Stimulated activated CD4-positive, alpha-beta T cell treated with anti-CD3 and anti-CD28 coated beads, TNF-alpha, amount 100 ng/mL, for 24 hours (primary cell): Measurements from ENCODE around the gene PHC2.

Experiments used
- DNase-seq, 3 experiments: peaks; one replicate each; pipeline ENCODE4 v3.0.0-alpha.2; 2020; ENCODE audit warnings: low read depth in 3 of 3

The PHC2 gene, protein sequence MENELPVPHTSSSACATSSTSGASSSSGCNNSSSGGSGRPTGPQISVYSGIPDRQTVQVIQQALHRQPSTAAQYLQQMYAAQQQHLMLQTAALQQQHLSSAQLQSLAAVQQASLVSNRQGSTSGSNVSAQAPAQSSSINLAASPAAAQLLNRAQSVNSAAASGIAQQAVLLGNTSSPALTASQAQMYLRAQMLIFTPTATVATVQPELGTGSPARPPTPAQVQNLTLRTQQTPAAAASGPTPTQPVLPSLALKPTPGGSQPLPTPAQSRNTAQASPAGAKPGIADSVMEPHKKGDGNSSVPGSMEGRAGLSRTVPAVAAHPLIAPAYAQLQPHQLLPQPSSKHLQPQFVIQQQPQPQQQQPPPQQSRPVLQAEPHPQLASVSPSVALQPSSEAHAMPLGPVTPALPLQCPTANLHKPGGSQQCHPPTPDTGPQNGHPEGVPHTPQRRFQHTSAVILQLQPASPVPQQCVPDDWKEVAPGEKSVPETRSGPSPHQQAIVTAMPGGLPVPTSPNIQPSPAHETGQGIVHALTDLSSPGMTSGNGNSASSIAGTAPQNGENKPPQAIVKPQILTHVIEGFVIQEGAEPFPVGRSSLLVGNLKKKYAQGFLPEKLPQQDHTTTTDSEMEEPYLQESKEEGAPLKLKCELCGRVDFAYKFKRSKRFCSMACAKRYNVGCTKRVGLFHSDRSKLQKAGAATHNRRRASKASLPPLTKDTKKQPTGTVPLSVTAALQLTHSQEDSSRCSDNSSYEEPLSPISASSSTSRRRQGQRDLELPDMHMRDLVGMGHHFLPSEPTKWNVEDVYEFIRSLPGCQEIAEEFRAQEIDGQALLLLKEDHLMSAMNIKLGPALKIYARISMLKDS

DNA sequence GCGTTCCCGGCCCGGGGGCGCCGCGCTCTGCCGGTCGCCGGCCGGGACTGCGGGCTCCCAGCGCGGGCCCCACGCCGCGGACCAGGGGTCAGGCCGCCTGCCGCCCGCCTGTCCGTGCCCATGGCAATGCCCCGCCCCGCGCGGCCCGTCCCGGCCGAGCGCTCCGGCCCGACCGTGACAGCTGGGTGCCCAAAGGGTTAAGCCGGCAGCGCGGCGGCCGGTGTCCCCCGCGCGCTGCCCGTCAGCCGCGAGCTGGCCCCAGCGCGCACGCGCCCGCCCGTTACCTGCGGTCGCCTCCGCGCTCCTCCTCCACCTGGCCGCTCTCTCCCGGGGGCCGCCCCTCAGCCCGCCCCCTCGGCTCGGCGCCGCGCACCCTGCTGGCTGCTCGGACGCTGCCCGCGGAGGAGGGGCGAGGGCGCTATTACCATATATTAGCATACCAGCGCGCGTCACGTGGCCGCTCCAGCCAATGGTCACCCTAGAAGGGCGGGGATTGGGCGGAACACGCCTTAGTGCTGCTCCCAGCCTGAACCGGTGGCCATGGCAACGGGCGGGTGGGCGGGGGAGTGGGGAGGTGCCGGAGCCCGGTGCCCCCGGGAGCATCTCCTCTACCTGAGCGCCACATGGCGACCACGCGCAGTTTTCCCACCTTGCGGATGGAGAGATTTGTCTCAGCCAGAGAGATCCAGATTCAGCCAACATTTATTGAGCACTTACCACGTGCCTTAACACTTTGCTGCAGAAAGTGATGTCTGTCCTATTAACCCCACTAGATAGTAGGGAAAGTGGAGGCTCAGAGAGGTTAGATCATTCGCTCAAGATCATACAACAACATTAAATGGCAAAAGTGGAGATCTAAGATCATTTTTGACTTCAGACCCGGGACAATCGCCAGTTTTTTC lies at the start of gene PHC2:
Gene PHC2, minus strand, starts transcription at position 404 of the 902 bp plus-strand sequence. CDS start 55,556 bp downstream, outside the sequence.
- DNase-seq: peak; percentile 86 to 93 (median 86)

DNA sequence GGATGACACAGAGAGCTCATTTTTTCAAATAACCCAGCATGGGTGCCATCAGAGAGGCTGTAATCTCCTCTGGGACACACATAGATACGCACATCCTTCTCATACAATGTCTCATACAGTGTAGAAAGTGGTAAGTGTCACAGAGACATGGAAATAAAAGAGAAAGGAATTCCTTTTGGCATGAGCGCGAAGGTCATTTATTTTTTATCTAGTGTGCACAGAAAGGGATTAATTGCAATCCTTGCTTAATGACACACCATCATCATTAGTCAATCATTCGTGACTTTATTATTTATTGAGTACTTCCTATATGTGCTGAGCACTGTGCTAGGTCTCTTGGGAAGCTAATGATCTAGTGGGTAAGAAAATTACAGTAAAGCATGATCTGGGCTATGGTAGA lies 46.6 kb upstream of the PHC2 start:
- DNase-seq: no peak

DNA sequence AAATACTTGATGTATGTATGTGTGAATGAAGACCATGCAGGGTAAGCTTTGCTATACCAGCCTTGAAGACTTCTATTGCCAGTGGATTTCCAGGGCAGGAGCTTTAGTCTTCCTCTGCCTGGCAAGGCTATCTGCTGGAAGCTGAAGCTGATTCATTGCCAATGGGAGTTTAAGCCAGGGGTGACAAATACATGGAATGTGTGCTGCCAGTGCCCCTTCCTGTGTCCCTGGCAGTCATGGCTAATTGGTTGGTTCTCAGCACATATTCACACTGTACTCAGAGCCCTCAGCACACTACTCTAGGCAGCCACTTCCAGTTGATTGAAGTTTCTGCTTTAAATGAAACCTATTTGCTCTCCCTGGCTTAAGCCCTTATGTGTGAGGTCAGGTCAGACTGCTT lies 43.0 kb upstream of the PHC2 start:
- DNase-seq: no peak

DNA sequence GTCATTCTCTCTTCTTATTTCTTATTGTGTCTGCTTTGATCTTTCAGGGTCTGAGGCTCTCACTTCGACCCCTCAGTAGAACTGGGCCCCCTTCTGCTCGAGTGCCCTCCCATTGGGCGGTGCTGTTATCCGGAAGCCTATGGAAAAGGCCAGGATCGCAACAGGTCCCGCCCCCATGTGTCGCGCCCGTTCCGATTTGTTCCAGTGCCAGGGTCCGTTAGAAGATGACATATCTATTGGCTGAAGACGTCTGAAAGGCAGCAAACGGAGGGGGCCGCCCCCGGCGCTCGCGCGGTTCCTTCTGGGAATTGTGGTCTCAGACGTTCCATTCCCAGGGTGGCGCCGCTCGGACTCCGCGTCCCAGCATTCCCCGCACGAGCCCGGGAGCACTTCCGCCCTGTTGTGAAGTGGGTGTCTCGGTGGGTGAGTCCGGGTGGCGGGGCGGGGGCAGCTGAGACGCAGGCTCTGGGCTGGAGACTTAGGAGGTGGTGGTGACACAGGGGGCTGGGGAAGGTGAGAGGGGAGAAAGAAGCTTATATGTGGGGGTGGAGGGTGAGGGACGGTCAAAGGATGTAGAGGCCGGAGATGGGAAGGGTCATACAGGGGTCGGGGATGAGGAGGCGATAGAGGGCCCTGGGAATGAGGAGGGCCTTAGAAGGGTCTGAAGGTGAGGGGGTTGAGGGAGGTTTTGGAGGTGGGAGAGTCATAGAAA lies 41.5 kb upstream of the PHC2 start, which contains the start of gene ZSCAN20:
Gene ZSCAN20, plus strand, starts transcription at position 377 of the 712 bp plus-strand sequence. CDS start 6,644 bp downstream, outside the sequence.
- peak; percentile 80 to 91 (median 82) for DNase-seq

DNA sequence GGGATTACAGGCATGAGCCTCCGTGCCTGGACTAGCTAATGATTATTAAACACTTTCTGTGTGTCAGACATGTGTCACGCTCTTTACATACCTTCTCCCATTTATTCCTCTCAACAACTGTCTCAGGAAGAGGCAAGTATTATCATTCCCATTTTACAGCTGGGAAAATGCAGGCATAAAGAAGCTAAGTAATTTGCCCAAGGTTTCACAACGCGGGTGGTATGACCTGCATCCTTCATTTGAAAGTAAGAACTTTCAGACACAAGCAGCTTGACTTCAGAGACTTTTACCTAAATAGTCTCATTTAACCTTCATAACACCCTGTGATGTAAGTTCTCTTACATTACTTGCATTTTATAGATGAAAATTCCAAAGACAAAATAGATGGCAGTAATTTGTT lies 40.5 kb upstream of the PHC2 start:
- no peak for DNase-seq

DNA sequence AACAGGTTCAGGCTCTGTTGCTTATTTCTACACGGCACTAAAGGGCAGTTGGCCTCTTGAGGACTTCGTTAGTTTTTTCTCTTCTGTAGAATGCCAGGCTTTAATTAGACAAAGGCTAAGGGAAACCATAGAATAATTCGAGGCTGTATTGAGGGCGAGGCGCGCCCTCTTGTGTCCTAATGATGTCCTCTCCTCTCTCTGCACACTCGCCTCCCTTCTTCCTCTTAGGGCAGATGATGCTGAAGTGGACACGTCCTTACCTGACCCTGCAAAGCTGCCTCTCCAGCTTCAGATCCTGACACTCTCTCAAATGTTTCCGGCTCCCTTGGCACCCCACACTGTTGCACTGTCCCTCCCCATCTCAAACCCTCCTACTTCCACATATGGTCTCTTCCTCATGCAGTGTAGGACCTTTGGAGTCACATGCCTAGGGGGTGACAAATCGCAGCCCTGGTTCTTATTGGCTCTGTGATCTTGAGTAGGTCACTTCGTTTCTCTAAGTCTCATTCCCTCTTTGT lies 39.7 kb upstream of the PHC2 start:
- DNase-seq: peak; percentile 20 to 54 (median 33)

DNA sequence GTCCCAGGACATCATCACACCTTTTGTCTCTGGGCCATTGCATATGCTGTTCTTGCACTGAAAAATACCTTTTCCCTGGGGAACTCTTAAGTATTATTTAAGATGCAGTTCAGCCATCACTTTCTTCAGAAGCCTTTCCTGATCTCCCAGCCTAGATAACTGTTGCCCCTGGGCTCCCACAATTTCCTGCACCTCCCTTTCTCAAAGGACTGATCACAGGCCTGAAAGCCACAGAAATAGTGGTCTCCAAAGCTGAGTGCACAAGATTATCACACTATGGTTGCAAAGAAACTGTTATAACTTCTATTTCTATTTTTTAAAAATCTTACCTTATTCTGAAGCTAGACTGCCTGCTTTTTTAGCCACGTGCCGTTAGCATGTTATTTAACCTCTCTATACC lies 38.8 kb upstream of the PHC2 start:
- no peak for DNase-seq

DNA sequence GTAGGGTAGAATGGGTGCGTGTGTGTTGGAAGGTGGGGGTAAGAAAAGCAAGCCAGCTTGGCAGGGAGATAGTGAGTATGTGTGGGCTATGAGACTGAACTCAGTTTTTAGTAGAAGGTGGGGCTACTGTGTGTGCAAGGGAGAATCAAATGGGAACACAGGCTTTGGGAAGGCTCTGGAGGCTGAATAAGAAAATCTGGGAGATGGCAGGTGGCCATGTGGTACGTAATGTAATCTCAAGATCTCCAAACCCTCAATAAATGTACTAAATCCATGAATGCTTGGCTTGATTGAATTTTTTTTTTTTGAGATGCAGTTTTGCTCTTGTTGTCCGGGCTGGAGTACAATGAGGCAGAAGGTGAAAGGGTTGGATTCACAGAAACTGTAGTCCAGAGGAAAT lies 38.1 kb upstream of the PHC2 start:
- no peak for DNase-seq

DNA sequence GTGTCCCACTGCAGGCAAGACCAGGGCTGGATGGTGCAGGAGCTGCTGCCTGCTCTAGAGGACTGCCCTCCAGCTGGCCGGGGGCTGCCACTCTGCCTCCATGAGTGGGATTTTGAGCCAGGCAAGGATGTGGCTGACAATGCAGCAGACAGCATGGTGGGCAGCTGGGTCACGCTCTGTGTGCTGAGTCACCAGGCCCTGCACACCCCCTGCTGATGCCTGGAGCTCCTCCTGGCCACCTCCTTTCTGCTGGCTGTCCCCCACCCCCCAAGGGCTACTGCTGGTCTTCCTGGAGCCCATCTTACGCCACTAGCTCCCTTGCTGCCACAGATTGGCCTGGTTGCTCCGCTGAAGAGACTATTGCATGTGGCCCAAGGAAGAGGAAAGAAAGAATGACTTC lies 37.6 kb upstream of the PHC2 start:
- no peak for DNase-seq

DNA sequence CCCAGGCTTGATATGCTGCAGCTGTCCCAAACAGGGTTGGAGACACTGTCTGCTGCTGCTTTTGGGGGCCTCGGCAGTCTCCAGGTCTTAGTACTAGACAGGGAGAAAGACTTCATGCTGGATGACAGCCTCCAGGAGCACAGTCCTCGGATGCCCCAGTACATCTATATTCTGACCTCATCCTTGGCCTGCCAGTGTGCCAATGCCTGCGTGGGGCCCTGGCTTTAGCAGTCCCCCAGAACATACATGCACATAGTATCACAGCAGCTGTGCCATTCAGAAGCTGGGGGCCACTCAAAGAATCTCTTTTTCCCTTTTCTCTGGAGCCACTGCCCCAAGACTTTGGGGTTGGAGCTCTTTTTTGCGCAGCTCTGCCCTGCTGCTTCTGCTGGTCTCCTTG lies 37.1 kb upstream of the PHC2 start:
- DNase-seq: no peak

DNA sequence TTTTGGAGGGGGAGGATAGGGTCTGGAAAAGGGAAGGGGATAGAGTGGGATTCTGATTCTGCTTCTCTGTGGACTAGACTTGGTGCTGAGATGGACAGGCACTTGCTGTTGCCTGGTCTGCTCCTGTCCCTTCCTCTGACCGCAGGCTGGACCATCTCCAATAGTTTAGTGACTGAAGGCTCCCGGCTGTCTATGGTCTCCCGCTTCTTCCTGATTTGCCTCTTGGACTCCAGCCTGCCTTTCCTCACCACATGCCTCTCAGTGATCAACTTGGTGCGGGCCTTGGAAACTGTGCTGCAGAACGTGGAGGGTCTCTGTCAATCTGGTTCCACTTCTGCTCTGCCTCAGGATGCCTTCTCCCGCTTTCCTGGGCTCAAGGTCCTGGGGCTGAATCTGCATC lies 35.3 kb upstream of the PHC2 start:
- no peak for DNase-seq

DNA sequence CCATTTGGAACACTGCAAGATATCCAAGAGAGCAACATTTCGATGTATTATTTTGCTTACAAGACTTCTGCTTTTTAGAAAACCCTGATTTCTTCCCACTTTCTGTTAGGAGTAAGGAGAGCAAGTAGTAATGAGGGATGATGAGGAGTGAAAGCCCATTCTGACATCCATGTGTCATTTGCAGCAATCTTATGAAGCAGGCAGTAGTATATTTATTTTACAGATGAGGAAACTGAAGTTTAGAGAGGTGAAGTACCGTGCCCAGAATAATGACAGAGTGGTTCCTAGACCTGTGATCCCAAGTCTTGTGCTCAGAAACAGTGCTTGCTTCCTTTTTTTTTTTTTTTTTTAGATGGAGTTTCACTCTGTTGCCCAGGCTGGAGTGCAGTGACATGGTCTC lies 34.4 kb upstream of the PHC2 start:
- DNase-seq: no peak

DNA sequence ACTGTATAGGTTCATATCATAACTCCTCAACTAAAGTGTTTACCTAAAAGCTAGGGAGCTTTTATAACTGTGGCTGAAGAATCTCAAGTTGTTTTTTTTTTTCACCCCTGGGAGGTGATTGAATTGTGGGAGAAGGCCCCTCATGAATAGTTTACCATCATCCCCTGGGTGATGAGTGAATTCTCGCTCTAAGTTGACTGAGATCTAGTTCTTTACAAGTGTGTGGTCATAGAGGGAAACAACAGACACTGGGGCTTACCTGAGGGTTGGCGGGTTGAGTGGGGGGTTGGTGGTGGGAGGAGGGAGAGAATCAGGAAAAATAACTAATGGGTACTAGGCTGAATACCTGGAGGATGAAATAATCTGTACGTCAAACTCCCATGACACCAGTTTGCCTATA lies 33.7 kb upstream of the PHC2 start:
- no peak for DNase-seq

DNA sequence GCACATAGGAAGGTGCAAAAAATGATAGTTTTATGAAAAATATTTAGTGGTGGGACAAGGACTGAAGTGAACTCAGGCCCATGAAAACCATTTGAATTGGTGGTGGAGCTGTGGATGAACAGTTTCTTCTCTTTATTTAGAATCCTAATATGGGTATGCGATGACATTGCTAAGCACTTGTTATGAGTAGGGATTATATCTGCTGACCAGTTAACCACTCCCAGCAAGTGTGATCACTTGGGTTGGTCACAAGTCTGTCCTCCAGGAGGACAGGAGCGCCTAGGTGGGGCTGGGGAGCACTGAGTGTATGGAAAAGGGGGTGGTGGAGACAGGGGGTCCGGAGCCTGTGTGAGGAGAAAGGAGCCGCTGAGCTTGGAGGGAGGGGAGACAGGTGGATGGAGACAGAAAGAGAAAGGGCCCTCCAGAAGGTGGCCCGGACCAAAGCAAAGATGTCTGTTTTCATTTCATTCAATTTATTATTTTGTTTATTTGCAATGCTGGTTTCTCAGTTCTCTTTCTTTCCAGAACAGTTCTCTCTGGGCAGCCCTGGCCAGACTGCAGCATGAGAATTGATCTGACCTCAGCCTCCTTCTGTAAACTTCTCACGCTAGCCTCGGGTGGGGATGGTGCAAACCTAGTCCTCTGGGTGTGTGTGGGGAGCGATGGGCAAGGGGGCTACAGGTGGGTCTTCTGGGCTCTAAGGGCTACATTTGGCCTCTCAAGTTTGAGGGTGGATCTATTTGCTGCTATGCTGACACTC lies 31.7 kb upstream of the PHC2 start:
- DNase-seq: no peak

DNA sequence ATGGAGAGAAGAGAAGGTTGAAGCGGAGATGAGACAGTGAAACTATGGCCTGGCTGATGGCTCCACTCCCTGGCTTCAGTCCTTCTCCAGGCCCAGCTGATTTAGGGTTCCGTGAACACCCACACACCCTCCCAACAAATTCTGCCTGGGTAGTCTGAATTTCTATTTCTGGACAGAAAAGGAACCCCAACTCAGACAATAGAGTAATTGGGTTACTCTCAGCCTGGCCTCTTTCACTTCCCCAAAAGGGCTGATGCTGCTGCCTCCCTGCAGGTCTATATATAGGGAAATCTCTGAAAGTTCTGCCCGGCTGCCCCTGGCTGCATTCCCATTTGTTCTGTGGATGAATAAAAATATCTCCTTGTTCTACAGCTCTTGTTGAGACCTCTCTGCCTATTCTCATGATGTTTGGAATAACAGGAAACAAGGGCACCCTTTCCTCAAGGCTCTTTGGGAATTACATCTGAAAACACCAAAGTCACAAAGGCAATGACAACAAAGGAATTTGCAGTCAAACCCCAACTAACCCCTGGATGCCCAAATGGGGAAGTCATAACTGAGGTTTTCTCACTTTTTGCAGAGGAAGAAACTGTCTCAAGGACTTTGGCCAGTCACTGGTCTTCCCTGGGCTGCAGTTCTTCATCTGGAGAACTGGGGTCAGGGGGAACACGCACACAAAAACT lies 30.2 kb upstream of the PHC2 start:
- no peak for DNase-seq

DNA sequence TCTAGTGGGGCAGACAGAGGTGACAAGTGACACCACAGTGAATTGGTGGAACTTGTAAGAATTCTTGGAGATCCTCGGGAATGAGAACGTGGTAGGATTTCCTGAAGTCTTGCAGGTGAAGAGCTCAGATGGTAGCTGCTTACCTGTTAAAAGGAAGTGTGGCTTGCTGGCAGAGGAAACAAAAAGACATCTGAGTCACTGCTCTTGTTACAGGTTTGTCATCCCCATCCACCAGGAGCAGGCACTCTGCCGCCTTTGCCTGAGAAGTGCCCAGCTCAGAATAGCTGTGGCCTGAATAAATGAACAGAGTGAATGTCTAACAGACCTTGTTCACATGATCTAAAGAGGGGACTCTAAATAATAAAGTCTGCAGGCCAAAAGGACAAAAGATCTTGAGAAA lies 29.2 kb upstream of the PHC2 start:
- no peak for DNase-seq

DNA sequence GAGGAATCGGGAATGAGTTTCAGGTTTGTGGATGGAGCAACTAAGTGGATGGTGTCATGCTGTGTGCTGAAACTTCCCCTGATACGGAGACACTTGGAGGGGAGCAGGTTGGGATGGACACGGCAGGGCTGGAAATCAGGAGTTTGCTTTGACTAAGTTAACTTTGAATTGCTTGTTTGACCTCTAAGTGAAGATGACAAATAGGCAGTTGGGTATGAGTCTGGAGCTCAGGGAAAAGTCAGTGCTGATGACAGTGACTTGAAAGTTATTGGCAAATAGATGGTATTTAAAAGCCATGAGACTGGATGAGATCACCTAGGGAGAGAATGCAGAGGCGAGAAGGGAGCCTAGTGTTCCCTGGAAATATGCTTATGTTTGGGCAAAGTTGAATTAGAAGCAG lies 28.8 kb upstream of the PHC2 start:
- DNase-seq: no peak

DNA sequence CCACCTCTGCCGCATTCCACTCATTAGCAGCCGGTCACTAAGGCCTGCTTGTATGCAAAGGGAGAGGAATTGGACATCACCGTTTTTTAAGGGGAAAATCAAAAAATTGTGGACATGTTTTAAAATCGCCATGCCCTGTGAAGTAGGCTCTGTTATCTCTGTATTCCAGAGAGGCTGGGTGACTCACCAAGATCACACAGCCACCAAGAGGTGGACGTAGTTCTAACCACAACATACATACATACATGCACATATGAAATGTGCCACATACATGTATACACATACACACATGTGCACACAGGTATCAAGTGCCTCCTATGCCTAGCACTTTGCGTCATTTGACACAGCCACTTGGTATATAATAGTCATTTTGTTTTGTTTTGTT lies 25.6 kb upstream of the PHC2 start:
- no peak for DNase-seq
